Neural crest cell (in vitro differentiated cells): ENCODE results near the gene RAP1A. TPM values are rescaled to one million over a fixed set of nuclear protein-coding genes. Genes with fewer than 3 reads are reported as not detected.
"Not testable (repeated sequence)": the region's sequence is repeated elsewhere in the genome, so short reads cannot be mapped to it uniquely, and the experiment has no call there.

ENCODE experiments used
- DNase-seq: peaks from one replicate; pipeline ENCODE4 v3.0.0; 2021; ENCODE audit warnings: low read depth, mixed read lengths, low spot score
- H3K27ac Mint-ChIP-seq: one replicate; pipeline ENCODE4 v1.8.0; 2021; ENCODE audit warnings: mild to moderate bottlenecking, mixed read lengths; ENCODE audit not compliant: unreplicated experiment
- H3K27me3 Mint-ChIP-seq: 2 replicates; pipeline ENCODE4 v1.8.0; 2021; ENCODE audit warnings: low read depth, mild to moderate bottlenecking, mixed read lengths
- H3K36me3 Mint-ChIP-seq: 2 replicates; pipeline ENCODE4 v1.8.0; 2021; ENCODE audit warnings: low read depth, mild to moderate bottlenecking, mixed read lengths
- H3K4me1 Mint-ChIP-seq: 2 replicates; pipeline ENCODE4 v1.8.0; 2021; ENCODE audit warnings: mixed read lengths
- H3K4me3 Mint-ChIP-seq: one replicate; pipeline ENCODE4 v1.8.0; 2021; ENCODE audit warnings: mild to moderate bottlenecking, mixed read lengths
- H3K9me3 Mint-ChIP-seq: 2 replicates; pipeline ENCODE4 v1.8.0; 2021; ENCODE audit warnings: mixed read lengths
- CTCF ChIP-seq: fragments of 200-600 bp; sonication (generic); conservative IDR thresholded peaks from 2 replicates; pipeline ENCODE4 v1.5.0; 2021; ENCODE audit warnings: antibody characterized with exemption, mild to moderate bottlenecking
- total RNA-seq: library from RNA; stranded (reverse); gene quantifications from 2 replicates; pipeline ENCODE4 v1.2.1, GENCODE V29; 2021

Gene RAP1A
- total RNA-seq, 1 donor from 2014 or later = 32.5 TPM

GRCh38 chr1:111739194-111739924, 119.8 kb downstream of the RAP1A start, which contains the start of gene INKA2:
INKA2 (minus strand) TSS chr1:111739395; CDS start chr1:111739242, 153 bp downstream.
- TF ChIP-seq CTCF = no peak
- H3K4me1 Mint-ChIP-seq = peaks cover 22% of the 10 kb centered on the region
- peaks cover 31% of the 10 kb centered on the region for H3K27me3 Mint-ChIP-seq
- peak within 1 kb of the TSS; percentile 90 for H3K4me3 Mint-ChIP-seq
- peak; percentile 70 for DNase-seq
- H3K36me3 Mint-ChIP-seq = no peaks in the 10 kb centered on the region
- H3K9me3 Mint-ChIP-seq = no peaks in the 10 kb centered on the region
- H3K27ac Mint-ChIP-seq = peak within 1 kb of the TSS; percentile 85

- H3K27me3 Mint-ChIP-seq = peaks cover 31% of the 10 kb centered on the region
- TF ChIP-seq CTCF = no peak
- peak; percentile 48 for DNase-seq
- H3K4me1 Mint-ChIP-seq = peaks cover 22% of the 10 kb centered on the region
- no peaks in the 10 kb centered on the region for H3K36me3 Mint-ChIP-seq
- H3K27ac Mint-ChIP-seq = peak overlapping the region; percentile 85
- no peaks in the 10 kb centered on the region for H3K9me3 Mint-ChIP-seq
- peak overlapping the region; percentile 90 for H3K4me3 Mint-ChIP-seq
These were observed 120.6 kb downstream of the RAP1A start for GRCh38 chr1:111739925-111740765.

GRCh38 chr1:111742292-111742691, 122.7 kb downstream of the RAP1A start:
- H3K27ac Mint-ChIP-seq, DNase-seq, H3K4me3 Mint-ChIP-seq, H3K9me3 Mint-ChIP-seq, H3K36me3 Mint-ChIP-seq: not testable (repeated sequence)
- Mint-ChIP-seq H3K4me1 (peaks cover 27% of the 10 kb centered on the region), H3K27me3 (peaks cover 31% of the 10 kb centered on the region)

DNA sequence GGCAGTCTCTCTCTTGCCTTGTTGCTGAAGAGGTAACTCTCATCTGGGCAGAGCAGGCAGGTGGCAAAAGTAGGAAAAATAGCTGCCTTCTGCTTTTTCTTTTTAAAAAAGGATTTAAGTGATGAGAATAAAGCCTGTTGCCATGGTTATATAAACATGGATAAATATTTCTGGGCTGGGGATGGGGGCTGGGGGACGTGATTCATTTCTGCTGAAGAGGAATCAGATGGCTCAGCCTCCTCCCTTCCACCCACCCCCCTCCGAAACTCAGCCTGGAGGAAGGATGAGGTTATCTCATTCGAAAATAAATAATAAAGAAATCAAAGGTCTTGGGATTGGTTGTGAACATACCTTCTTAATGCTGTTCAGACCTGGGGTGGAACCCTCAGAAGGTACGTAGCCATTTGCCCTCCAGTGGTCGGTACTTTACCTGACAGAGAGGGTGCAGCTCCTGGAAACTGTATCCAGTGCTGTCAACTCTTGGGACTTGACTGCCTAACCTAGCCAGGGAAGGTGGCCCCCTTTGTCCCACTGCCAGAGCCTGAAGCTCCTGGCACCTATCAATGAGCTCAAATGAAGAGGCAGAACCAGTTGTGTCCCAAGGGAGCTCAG, 123.5 kb downstream of the RAP1A start:
- no peak for TF ChIP-seq CTCF
- Mint-ChIP-seq H3K36me3 (no peaks in the 10 kb centered on the region), H3K9me3 (no peaks in the 10 kb centered on the region), H3K4me1 (peaks cover 23% of the 10 kb centered on the region), H3K27ac (no peak overlapping the region), H3K27me3 (peaks cover 31% of the 10 kb centered on the region), H3K4me3 (no peak overlapping the region)
- DNase-seq = no peak

DNA sequence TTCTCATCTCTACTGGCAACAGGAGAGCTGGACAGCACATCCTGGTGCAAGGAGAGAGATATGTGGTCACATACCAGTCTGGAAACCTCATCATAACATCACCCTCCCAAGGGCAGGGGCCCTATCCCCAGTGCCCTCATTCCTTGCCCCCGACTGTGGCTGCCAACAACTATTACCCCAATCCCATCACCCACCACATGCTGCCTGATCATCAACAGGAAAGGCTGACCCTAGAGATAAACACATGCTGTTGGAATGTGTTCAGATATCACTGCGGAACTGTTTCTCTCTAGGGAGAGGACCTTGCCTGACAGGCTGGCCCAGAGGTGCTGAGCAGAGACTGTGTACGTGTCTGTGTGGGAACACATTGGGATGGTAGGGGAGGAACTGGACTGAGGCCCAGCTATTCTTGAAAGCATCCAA, 124.1 kb downstream of the RAP1A start:
- H3K27ac Mint-ChIP-seq = no peak overlapping the region
- H3K4me3 Mint-ChIP-seq = no peak overlapping the region
- H3K9me3 Mint-ChIP-seq = no peaks in the 10 kb centered on the region
- peaks cover 23% of the 10 kb centered on the region for H3K4me1 Mint-ChIP-seq
- H3K36me3 Mint-ChIP-seq = no peaks in the 10 kb centered on the region
- DNase-seq = no peak
- peaks cover 30% of the 10 kb centered on the region for H3K27me3 Mint-ChIP-seq
- no peak for TF ChIP-seq CTCF
